HG03520 (cell line): Measurements from ENCODE around the gene NEK7.
"Not testable (repeated sequence)": the region's sequence is repeated elsewhere in the genome, so short reads cannot be mapped to it uniquely, and the experiment has no call there.

Source experiments
- ATAC-seq: cut with Tn5 transposase; IDR thresholded peaks from one replicate; pipeline ENCODE4 v1.9.1; 2021; ENCODE audit warnings: mild to moderate bottlenecking, moderate library complexity; ENCODE audit not compliant: unreplicated experiment

The NEK7 gene

DNA sequence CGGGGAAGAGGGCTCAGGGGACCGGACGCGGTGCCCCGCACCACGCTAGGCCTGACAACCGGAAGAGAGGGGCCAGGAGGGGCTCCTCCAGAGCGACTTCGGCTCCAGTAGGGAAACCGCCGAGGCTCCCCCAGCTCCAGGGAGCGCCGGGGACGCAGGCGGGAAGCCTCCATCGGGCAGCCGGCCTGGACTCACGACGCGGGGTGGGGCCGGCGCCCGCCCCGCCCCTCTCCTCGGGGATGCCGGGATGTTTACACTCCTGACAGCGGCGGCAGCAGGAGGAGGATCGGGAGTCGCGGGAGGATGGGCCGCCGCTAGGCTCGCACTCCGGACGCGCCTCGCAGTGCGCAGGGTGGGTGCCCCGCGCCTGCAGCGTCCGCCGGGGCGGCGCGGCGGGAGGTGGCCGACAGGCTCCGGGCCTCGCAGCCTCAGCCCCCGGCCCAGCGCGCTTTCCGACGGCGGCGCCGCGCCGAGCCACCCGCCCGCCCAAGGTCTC lies at the start of gene NEK7:
Gene NEK7, plus strand, starts transcription at position 254 of the 496 bp plus-strand sequence. CDS start 75,583 bp downstream, outside the sequence.
- ATAC-seq: peak; percentile 38

DNA sequence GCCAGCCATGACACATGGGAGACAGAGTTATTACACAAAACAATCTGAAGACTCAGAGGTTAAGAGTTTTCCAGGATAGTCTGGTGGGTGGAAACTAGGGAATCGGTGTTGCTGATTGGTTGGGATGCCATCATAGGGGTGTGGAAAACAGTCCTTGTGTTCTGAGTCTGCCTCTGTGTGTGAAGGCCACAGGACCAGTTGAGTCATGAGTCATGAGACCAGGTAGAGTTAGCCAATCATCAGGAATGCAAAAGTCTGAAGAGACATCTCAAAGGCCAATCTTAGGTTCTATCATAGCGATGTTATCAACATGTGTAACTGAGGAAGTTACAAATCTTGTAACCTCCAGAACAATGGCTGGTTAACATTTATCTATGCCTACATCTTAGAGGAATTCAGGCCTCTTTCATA lies 49.7 kb upstream of the NEK7 start:
- no peak for ATAC-seq

GRCh38 chr1:198108636-198109370 lies 48.0 kb upstream of the NEK7 start:
- ATAC-seq: no peak

DNA sequence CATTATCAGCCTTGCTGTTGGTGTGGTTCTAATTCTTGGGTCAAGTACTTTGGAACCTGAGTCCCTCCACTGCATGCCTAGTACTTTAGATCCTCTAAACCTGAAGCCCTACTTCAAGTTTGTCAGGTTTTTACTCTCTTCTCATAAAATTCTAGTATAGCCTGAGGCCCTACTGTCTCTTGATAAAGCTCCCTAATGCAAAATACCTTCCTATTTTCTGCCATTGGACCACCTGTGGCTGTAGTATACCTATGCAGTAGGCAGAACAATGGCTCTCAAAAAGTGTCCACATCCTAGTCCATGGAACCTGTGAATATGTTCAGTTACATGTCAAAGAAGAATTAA lies 47.5 kb upstream of the NEK7 start:
- no peak for ATAC-seq

DNA sequence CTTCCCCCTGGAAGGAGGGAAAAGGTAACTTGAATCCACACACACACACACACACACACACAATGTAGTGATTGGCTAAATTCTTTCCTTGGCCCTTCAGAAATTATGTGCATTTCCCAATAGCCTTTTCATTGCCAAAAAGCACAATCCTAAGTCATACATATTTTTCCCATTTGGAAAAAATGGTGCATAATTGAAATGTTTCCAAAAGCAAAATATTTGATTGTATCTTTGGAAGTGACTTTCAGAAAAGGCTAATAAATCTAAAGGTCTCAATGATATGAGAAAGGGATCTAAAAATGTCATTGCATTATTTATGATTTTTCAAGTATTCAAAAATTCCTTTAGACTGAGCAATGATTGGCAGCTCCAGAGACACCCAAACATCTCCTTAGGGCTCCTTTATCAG lies 43.5 kb upstream of the NEK7 start:
- ATAC-seq: no peak

DNA sequence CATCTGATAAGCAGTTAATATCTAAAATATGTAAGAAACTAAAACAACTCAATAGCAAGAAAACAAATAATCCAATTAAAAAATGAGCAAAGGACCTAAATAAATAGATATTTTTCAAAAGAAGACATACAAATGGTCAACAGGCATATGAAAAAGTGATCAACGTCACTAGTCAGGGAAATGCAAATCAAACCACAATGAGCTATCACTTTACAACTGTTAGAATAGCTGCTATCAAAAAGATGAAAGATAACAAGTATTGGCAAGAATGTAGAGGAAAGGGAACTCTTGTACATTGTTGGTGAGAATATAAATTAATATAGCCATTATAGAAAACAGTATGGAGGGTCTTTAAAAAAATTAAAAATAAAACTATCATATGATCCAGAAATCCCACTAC lies 40.7 kb upstream of the NEK7 start:
- no peak for ATAC-seq

- ATAC-seq: no peak
Observed at GRCh38 chr1:198116469-198116868, 40.3 kb upstream of the NEK7 start.

DNA sequence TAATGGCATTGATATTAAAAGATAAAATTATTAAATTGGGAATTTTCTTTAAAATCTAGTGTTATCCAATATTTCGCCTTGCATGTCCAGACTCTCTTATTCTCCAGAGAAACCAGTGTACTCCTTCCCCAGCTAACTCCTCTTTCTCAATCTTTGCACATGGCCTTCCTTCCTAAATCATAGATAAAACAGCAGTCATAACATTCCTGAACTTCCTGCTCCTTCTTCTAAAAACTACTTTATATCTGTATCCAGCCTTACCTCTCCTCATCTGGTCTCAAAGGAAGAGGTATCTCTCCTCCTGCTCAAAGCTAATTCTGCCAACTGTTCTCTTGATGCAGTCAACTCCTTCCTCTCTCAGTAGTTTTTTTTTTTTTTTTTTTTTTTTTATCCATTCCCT lies 39.5 kb upstream of the NEK7 start:
- ATAC-seq: no peak

- no peak for ATAC-seq
Observed at GRCh38 chr1:198118134-198118533, 38.7 kb upstream of the NEK7 start.

DNA sequence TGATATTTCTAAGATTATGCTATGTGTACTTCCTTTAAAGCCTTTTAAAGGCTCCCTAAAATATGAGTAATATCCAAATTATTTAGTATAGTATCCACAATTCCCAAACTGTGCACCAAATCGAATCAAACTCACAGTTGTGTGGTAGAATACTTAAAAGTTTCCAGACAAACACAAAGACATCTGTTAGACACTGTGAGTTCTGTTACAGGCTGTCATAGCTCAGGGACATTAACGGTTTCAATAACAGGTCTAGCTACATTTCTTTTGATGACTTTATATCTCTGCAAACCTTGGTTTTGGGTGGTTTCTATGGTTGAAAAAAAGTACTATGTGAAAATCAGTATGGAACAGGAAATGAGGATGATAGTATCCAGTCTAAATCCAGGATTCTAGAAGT lies 36.9 kb upstream of the NEK7 start:
- ATAC-seq: no peak

DNA sequence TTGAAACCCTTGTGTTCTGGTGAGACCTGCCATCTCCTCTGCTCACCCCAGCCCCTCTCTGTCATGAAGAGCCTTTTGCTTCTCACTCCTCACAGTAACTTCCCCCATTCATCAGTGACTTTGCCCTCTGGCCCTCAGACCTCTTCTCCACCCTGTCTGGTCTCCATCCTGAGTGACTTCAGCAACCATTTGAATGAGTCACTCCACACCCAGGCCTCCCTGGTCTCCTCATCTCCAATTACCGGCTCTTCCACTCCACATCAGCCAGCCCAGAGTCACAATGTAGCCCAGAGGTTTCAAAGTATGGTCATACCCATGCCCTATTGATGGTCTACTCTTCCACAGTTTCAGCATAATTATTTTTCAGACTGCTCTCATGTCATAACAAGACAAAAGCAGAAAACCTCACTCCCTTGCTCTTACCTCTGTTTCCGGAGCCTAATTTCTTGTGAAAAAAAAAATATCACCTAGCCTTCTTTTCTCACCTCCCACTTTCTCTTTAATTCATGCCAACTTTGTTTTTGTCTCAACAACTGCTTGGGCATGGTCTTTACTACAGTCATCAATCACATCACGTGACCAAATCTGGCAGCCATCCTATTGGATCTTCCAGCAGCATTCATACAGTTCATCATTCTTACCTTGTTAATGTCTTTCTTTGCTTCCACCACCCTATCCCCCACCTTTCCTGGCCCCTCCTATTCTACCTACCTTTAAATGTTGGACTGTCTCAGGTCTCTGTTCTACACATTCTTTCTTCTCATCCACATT lies 35.6 kb upstream of the NEK7 start:
- ATAC-seq: no peak

DNA sequence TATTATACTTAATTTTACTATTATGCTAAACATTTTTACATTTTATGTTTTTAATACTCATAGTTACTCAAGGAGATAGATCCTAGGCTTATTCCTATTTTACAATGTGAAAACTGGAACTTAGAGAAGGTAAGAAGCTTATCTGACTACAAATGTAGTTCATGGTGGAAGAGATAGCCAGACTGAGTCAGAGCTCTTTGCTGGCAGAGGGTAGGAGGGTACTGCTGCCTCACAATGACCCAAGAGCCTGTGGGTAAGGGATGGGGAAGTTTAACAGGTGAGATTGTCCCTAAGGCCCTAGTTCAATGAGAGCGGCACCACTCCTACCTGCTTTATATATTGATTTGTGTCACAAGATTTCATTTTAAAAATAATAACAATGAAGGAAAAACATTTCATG lies 34.1 kb upstream of the NEK7 start:
- ATAC-seq: no peak

- no peak for ATAC-seq
Observed at GRCh38 chr1:198123133-198123532, 33.7 kb upstream of the NEK7 start.

DNA sequence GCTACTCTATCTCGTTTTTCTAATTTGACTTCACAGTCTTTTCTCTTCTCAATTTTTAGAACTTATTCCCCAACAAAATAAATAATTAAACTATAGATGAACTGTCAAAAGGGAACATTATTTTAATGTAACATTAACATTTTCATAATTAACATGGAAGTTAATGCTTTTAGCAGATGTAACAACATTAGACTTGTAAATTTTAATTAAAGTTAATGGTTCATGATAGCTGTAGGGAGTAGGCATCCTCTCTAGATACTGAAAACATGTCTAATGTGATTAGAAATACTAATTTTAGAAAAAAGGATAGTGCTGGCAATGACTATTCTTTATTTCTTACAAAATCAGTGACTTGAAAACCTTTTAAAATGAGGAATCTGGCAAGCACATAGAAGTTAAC lies 32.1 kb upstream of the NEK7 start:
- ATAC-seq: no peak

DNA sequence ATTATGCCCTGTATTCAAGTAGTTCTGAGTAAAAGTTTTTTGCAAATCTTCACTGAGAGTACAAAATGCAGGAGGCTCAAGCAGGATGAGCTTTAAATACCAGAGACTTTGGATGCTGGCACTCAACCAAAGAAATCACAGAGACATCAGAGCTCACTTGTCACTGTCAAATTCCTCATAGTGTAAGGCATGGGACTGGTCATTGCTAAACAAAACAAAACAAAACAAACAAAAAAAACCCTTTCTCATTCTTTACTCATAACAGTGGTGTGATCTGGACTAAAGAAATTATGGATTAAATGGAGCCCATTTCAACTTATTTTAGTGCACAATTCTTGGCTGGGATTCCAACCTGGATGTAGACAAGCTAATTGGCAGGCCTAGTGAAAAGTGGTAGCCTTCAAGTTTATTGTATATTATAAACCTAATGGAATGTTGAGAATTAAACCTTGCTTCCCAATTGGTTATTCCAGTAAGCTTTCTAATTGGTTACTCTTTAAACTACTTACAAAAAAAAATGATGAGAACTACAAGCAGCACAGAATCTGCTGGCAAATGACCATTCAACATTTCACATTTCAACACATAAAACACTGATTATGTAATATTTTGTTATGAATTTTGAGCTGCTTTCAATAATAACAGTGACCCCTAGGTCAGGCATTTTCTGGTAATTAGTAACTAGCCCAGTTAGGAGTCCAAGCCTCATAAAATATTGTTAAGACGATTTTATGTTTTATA lies 30.6 kb upstream of the NEK7 start:
- ATAC-seq: no peak

DNA sequence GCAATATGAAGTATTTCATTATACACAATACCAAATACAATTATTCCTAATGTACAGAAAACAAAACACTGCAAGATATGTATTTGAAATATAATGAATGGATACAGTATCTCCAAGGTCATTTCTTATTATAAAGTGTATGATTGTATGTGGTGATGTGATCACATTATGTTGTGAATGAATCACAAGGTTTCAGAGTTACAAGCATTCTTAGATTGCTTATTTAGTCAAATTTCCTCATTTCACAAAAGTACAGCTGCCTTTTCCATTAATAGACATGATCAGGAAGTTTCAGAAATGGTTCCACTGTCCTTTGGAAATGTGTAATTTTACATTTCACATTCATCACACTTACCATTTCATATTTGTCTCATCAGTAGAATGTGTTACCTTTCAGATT lies 28.3 kb upstream of the NEK7 start:
- ATAC-seq: no peak

- ATAC-seq: not testable (repeated sequence)
Observed at GRCh38 chr1:198130053-198130452, 26.7 kb upstream of the NEK7 start.

DNA sequence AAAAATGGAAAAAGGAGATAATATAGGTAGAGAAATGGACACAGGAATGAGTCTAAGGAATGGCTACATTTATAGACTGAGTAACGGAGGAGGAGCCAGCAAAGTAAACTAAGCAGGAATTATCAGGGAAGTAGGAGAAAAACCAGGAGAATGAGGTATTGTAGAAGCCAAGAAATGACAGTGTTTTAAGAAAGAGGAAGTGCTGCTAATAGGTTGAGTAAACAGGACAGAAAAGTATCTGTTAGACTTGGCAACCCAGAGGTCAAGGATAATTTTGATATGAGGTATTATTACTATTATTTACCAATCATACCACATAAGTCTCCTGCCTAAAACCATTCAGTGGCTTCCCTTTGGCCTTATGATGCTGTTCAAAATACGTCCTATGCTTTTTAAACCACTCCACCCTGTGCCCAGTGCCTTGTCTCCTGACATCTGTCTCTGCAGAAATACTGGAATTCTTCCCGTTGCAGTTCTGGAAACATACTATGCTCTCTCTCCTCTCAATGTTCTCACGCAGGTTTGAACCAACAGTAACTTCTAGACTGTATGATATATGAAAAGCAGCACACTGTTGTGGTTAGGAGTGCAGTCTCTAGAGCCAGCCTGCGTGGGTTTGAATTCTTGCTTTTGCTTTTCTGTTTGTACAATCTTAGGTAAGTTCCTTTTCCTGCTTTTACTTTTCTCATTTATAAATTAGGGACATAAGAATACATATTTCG lies 24.6 kb upstream of the NEK7 start:
- peak; percentile 88 for ATAC-seq

DNA sequence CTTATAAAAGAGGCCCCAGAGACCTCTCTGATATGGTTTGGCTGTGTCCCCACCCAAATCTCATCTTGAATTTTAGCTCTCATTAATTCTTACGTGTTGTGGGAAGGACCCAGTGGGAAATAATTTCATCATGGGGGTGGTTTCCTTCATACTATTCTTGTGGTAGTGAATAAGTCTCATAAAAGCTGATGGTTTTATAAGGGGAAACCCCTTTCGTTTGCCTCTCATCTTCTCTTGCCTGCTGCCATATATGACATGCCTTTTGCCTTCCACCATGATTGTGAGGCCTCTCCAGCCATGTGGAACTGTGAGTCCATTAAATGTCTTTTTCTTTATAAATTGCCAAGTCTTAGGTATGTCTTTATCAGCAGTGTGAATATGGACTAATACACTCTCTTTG lies 22.5 kb upstream of the NEK7 start:
- ATAC-seq: no peak

DNA sequence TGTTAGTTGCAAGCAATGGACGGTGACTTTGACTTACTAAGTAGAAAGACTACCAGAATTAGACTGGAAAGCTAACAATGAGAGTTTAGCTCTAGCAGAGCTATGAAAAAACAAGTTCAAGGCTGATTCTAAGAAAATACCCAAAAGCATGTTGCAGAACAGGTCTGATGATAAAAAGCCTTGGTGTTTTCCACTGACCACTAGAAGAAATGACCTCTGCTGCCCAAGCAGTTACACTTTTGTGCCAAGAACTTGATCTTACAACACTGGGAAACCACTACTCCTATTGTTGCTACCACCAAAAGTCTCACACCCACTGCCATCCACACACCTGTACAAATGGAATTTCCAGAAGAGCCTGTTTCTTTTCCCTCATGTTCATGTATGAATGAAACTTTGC lies 21.4 kb upstream of the NEK7 start:
- no peak for ATAC-seq
